OCI-LY3 (cell line): Measurements from ENCODE around the gene MRPL38.

Experiments used
- CTCF ChIP-seq: fragments of 200-600, 300-600 bp; sonication (generic); IDR thresholded peaks from 2 replicates; pipeline ENCODE4 v1.5.1; 2014; ENCODE audit warnings: antibody characterized with exemption, low read length, low read depth
- EZH2phosphoT487 ChIP-seq: fragments of 200-600 bp; shearing (Covaris generic); IDR thresholded peaks from 2 replicates; pipeline ENCODE4 v1.6.1; 2018; ENCODE audit warnings: antibody characterized with exemption, mixed run types, low read depth

- TF ChIP-seq CTCF = no peak
- TF ChIP-seq EZH2phosphoT487 = no peak
These were observed 12.8 kb downstream of the MRPL38 start for GRCh38 chr17:75891605-75892555.
